Tibial artery (tissue), 4 donors: ENCODE data around the gene PSME1.

ENCODE experiments used
- DNase-seq, 2 donors: peaks; one replicate each; pipeline ENCODE4 v3.0.0-alpha.2; 2019
- H3K27ac ChIP-seq, 2 donors: fragments of 200-600 bp; sonication (generic) in 1 of 2; 1 replicate in 1 of 2; 2 replicates in 1 of 2; pipeline ENCODE4 v1.5.1; 2018 to 2019; ENCODE audit warnings: mild to moderate bottlenecking in 1 of 2
- H3K27me3 ChIP-seq, 2 donors: fragments of 200-600 bp; sonication (generic) in 1 of 2; one replicate each; pipeline versions ENCODE4 v1.5.1 to v1.6.0; 2016 to 2019
- H3K36me3 ChIP-seq, 3 donors: fragments of 200-600 bp; sonication (generic) in 2 of 3; one replicate each; pipeline ENCODE4 v1.5.1; 2016 to 2019; ENCODE audit warnings: mild to moderate bottlenecking in 2 of 3
- H3K4me1 ChIP-seq, 4 donors: fragments of 200-600 bp; sonication (generic) in 2 of 4; 1 replicate in 3 of 4; 2 replicates in 1 of 4; pipeline ENCODE4 v1.5.1; 2016 to 2019
- H3K4me3 ChIP-seq, 2 donors: fragments of 200-600 bp; sonication (generic) in 1 of 2; 1 replicate in 1 of 2; 2 replicates in 1 of 2; pipeline ENCODE4 v1.5.1; 2018 to 2019; ENCODE audit warnings: mild to moderate bottlenecking in 2 of 2
- H3K9me3 ChIP-seq, 3 donors: fragments of 200-600 bp; sonication (generic) in 1 of 3; one replicate each; pipeline ENCODE4 v1.5.1; 2016 to 2019
- intact Hi-C: fragments of 100-400 bp; cut with DNase I; formaldehyde crosslinking; loops from one replicate; pipeline ENCODE4 v1.15.0; 2023; ENCODE audit warnings: low total_unique reads
- TF ChIP-seq, protein P1 (sequence below), 2 experiments: fragments of 200-600 bp in 1 of 2; fragments of 450-650 bp in 1 of 2; IDR thresholded peaks; one replicate each; pipeline ENCODE4 v1.5.1; 2017 to 2019; ENCODE audit warnings: antibody characterized with exemption in 2 of 2, mild to moderate bottlenecking in 1 of 2, moderate library complexity in 1 of 2

PSME1 gene

DNA sequence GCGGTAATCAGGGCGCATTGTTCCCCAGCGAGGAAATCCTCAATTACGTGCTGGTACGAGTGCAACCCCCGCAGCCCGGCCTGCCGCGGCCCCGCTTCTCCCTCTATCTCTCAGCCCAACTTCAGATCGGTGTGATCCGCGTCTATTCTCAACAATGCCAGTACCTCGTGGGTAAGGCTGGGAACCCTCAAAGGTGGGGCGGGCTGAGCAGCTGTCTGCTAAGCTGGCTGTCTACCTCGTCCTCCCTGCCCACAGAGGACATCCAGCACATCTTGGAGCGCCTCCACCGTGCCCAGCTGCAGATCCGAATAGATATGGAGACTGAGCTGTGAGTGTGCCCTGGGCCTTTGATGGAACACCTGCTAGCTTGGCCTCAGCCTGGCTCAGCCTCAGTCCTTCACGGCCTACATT is 36.9 kb downstream of the PSME1 start:
- Histone ChIP-seq H3K9me3 (no peaks in the 10 kb centered on the region), H3K27ac (no peak overlapping the region), H3K4me3 (no peak overlapping the region), H3K27me3 (no peaks in the 10 kb centered on the region), H3K4me1 (peaks cover 0 to 13% (median 3%) of the 10 kb centered on the region in 4 donors), H3K36me3 (peaks cover 3 to 55% (median 16%) of the 10 kb centered on the region in 3 donors)
- DNase-seq = no peak
- TF ChIP-seq, protein P1, sequence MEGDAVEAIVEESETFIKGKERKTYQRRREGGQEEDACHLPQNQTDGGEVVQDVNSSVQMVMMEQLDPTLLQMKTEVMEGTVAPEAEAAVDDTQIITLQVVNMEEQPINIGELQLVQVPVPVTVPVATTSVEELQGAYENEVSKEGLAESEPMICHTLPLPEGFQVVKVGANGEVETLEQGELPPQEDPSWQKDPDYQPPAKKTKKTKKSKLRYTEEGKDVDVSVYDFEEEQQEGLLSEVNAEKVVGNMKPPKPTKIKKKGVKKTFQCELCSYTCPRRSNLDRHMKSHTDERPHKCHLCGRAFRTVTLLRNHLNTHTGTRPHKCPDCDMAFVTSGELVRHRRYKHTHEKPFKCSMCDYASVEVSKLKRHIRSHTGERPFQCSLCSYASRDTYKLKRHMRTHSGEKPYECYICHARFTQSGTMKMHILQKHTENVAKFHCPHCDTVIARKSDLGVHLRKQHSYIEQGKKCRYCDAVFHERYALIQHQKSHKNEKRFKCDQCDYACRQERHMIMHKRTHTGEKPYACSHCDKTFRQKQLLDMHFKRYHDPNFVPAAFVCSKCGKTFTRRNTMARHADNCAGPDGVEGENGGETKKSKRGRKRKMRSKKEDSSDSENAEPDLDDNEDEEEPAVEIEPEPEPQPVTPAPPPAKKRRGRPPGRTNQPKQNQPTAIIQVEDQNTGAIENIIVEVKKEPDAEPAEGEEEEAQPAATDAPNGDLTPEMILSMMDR (IDR thresholded peaks at IDR 0.05) = no peak
- intact Hi-C loops = no loop called here

DNA sequence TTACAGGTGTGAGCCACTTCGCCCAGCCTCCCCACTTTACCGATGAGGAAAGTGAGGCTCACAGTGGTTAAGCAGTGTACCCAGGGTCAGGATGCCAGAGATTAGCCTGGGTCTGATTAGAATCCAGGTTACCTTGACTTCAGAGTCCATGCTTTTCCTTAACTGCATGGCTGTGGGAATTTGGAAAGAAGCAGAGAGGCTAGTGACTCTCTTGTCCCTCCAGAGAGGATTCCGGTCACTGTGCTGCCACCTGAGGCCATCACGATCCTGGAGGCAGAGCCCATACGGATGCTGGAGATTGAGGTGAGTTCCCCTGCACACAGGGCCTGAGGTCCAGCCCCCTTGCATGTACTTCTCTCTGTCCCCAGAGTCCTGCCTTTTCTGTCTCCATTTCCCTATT is 40.6 kb downstream of the PSME1 start:
- intact Hi-C loops = no loop called here

DNA sequence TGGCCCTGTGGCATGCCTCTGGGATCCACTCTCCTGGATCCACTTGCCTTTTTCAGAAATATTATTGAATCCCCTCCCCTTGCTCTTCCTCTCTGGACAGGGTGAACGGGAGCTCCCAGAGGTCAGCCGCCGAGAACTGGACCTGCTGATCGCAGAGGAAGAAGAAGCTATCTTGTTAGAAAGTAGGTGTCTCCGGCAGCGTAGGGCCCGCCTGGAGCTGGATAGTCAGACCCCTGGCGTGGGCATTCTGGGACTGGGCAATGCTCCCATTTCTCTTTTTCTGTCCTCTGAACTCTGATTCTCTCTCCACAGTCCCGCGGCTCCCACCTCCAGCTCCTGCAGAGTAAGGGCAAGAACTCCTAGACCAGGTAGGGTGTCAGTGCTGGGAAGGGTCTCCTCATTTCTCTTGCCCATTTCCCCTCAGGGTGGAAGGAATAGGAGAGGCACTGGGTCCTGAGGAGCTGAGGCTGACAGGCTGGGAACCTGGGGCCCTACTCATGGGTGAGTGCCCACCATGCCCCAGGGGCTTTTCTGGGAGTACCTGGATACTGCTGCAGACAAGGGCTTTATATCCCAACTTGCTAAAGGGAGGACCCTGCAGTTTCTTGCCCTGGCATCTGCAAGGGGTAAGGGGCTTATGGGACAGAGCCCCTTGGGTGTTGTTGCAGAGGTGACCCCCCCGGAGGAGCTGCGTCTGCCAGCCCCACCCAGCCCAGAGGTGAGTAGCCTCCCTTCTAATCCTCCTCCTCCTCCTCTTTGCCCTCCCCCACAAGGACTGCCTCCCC is 41.2 kb downstream of the PSME1 start:
- Histone ChIP-seq H3K27ac (no peak overlapping the region), H3K4me1 (peaks cover 0 to under 1% (median 0%) of the 10 kb centered on the region in 4 donors), H3K4me3 (no peak overlapping the region), H3K9me3 (no peaks in the 10 kb centered on the region), H3K27me3 (no peaks in the 10 kb centered on the region), H3K36me3 (peaks cover 3 to 73% (median 39%) of the 10 kb centered on the region in 3 donors)
- TF ChIP-seq, protein P1 (IDR thresholded peaks at IDR 0.05) = no peak
- no peak for DNase-seq
- intact Hi-C loops = no loop called here

More for the DNA sequence above, 40.6 kb downstream of the PSME1 start:
- peaks cover 0 to 7% (median 2%) of the 10 kb centered on the region in 4 donors for H3K4me1 ChIP-seq
- H3K36me3 ChIP-seq = peaks cover 0 to 66% (median 35%) of the 10 kb centered on the region in 3 donors
- H3K27ac ChIP-seq = no peak overlapping the region
- H3K4me3 ChIP-seq = no peak overlapping the region
- H3K27me3 ChIP-seq = no peaks in the 10 kb centered on the region
- DNase-seq = no peak
- TF ChIP-seq, protein P1 (IDR thresholded peaks at IDR 0.05) = no peak
- no peaks in the 10 kb centered on the region for H3K9me3 ChIP-seq

DNA sequence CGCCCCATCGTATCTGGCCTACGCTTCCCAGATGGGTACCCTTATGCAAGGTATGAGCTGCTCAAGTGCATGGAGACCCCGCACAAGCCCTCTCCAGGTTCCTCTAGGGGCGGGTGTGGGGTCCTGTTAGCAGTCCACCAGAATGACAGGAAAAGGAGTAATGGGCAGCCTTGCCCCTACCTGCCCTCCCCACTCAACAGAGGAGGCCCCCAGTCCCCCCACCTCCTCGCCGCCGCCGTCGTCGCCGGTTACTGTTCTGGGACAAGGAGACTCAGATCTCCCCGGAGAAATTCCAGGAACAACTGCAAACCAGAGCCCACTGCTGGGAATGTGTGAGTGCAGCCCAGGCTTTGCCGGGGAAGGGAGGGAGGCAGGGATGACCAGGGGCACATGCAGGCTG is 41.9 kb downstream of the PSME1 start:
- intact Hi-C loops = no loop called here
- no peak overlapping the region for H3K27ac ChIP-seq
- no peaks in the 10 kb centered on the region for H3K9me3 ChIP-seq
- H3K4me1 ChIP-seq = no peaks in the 10 kb centered on the region
- no peaks in the 10 kb centered on the region for H3K27me3 ChIP-seq
- no peak overlapping the region for H3K4me3 ChIP-seq
- TF ChIP-seq, protein P1 (IDR thresholded peaks at IDR 0.05) = no peak
- DNase-seq = no peak
- peaks cover 9 to 74% (median 46%) of the 10 kb centered on the region in 3 donors for H3K36me3 ChIP-seq

DNA sequence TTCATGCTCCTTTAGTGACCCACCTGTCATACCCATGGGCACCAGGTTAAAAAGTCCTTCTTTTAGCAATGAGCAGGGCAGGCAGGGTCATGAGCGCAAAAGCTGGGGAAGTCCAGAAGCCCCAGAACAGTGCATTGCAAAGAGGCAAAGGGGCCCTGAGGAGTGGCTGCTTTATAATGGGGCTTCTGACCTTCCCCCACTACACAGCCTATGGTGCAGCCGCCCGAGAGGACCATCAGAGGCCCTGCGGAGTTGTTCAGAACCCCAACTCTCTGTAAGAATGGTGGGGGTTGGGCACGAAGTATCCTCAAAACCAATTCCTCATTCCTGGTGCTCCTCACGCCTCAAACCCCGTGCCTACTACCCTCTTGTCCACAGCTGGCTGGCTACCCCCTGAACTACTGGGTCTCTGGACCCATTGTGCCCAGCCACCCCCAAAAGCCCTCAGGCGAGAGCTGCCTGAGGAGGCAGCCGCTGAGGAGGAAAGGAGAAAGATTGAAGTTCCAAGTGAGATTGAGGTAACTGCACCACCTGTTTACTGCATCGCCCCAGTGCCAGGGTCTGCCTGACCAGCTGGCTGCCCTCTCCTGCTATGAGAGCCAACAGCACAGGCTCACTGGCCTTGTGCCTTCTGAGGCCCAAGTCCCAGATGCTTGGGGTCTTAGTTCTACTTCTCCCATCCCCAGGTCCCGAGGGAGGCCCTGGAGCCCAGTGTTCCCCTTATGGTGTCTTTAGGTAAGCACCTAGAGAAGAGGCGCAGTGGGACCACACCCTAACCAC is 42.6 kb downstream of the PSME1 start:
- Histone ChIP-seq H3K27ac (no peak overlapping the region), H3K4me3 (no peak overlapping the region), H3K36me3 (peaks cover 16 to 75% (median 53%) of the 10 kb centered on the region in 3 donors), H3K4me1 (no peaks in the 10 kb centered on the region), H3K9me3 (no peaks in the 10 kb centered on the region), H3K27me3 (no peaks in the 10 kb centered on the region)
- no peak for DNase-seq
- TF ChIP-seq, protein P1 (IDR thresholded peaks at IDR 0.05) = no peak
- intact Hi-C loops = no loop called here
